ENCODE data around the gene TRIM3. TPM values are rescaled to one million over a fixed set of nuclear protein-coding genes. Genes with fewer than 3 reads are reported as not detected.

TRIM3 gene
- total and polyA plus RNA-seq, 2 donors (not counting 1 experiment from before 2014, with no cell fraction given): 11.4 to 20.1 TPM

DNA sequence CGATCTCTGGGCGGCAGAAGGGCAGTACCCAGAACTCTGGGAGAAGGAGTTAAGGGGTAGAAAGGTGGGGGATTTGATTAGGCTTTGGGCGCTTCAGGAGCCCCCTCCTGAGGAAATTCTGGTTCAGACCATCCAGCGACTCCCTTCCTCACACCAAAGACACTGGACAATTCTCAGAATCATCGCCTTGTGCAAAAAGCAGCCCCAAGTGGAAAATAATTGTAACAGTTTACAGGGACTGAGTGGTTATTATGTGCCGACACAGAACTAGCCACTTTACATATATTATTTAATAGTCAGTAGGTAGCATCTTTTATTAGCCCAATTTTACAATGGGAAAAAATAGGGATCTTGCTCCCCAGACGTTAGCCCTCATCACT, 662 bp upstream of the TRIM3 start:
- ATAC-seq (ENCODE audit: low read depth): no peak
- Mint-ChIP-seq H3K27me3 (no peaks in the 10 kb centered on the region), H3K9me3 (ENCODE audit: insufficient read depth) (no peaks in the 10 kb centered on the region), H3K4me1 (peaks cover 24% of the 10 kb centered on the region), H3K4me3 (peak overlapping the region; percentile 82), H3K27ac (peak overlapping the region; percentile 80)
- H3K27me3 ChIP-seq (replicated peaks in 1 of 4; ENCODE audit: control extremely low read depth in 1 of 4, control insufficient read depth in 3 of 4, insufficient read depth in 4 of 4, low read length in 3 of 4): peaks cover 0 to 5% (median 0%) of the 10 kb centered on the region in 4 experiments
- intact Hi-C loops (cut with micrococcal nuclease): no loop called here
- no peak for DNase-seq
- peak overlapping the region; percentile 66 for H3K9ac ChIP-seq (ENCODE audit: low read length)
- peaks cover 8 to 15% of the 10 kb centered on the region in 2 donors for H3K4me1 ChIP-seq (ENCODE audit: control insufficient read depth in 2 of 2, insufficient read depth in 2 of 2, low read length in 2 of 2)
- H3K9me3 ChIP-seq (ENCODE audit: control extremely low read depth in 1 of 3, control insufficient read depth in 2 of 3, insufficient read depth in 1 of 3, low read length in 2 of 3): no peaks in the 10 kb centered on the region
- H3K27ac ChIP-seq (ENCODE audit: low read length in 2 of 2): peak overlapping the region; percentile 72 to 76
- H4K20me1 ChIP-seq (ENCODE audit: control insufficient read depth, insufficient read depth, low read length, poor library complexity, severe bottlenecking): no peaks in the 10 kb centered on the region
- H3K4me2 ChIP-seq (replicated peaks; ENCODE audit: low read depth, low read length, poor library complexity, severe bottlenecking): peak overlapping the region; percentile 90
- peak overlapping the region; percentile 86 for H2AFZ ChIP-seq (ENCODE audit: insufficient read depth, low read depth, low read length, poor library complexity, severe bottlenecking)
- 59% methylated on average over 3 of the region's 7 CpGs for WGBS (ENCODE audit: insufficient coverage)
- peaks cover 0 to 17% of the 10 kb centered on the region in 2 experiments for H3K36me3 ChIP-seq (replicated peaks in 1 of 2; ENCODE audit: control extremely low read depth in 1 of 2, control insufficient read depth in 1 of 2, extremely low read depth in 1 of 2, insufficient read depth in 2 of 2, low read length in 1 of 2)
- TF ChIP-seq, protein P1, sequence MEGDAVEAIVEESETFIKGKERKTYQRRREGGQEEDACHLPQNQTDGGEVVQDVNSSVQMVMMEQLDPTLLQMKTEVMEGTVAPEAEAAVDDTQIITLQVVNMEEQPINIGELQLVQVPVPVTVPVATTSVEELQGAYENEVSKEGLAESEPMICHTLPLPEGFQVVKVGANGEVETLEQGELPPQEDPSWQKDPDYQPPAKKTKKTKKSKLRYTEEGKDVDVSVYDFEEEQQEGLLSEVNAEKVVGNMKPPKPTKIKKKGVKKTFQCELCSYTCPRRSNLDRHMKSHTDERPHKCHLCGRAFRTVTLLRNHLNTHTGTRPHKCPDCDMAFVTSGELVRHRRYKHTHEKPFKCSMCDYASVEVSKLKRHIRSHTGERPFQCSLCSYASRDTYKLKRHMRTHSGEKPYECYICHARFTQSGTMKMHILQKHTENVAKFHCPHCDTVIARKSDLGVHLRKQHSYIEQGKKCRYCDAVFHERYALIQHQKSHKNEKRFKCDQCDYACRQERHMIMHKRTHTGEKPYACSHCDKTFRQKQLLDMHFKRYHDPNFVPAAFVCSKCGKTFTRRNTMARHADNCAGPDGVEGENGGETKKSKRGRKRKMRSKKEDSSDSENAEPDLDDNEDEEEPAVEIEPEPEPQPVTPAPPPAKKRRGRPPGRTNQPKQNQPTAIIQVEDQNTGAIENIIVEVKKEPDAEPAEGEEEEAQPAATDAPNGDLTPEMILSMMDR (IDR thresholded peaks at IDR 0.05): no peak
- no peak for TF ChIP-seq EZH2 (IDR thresholded peaks at IDR 0.05; ENCODE audit: borderline replicate concordance, insufficient read depth, low read depth, low read length, poor library complexity, severe bottlenecking)
- POLR2A ChIA-PET: interaction anchor here (1.4 kb wide), 1 partner anchor 85 kb away, joined by 4 read pairs; the partner anchor contains the start of gene SMPD1
- H3K4me3 ChIP-seq (ENCODE audit: control extremely low read depth in 1 of 5, extremely low read depth in 1 of 5, insufficient read depth in 1 of 5, low read depth in 2 of 5, low read length in 4 of 5): peak overlapping the region in 4 of 5 experiments; percentile 46 to 82 (median 74)
- H3K79me2 ChIP-seq (ENCODE audit: control insufficient read depth, insufficient read depth, low read length): no peaks in the 10 kb centered on the region
- CTCF ChIA-PET: interaction anchor here (1.2 to 2.8 kb wide), 2 partner anchors 30 to 52 kb away, joined by 4 to 9 read pairs; no protein-coding TSS in a partner anchor

DNA sequence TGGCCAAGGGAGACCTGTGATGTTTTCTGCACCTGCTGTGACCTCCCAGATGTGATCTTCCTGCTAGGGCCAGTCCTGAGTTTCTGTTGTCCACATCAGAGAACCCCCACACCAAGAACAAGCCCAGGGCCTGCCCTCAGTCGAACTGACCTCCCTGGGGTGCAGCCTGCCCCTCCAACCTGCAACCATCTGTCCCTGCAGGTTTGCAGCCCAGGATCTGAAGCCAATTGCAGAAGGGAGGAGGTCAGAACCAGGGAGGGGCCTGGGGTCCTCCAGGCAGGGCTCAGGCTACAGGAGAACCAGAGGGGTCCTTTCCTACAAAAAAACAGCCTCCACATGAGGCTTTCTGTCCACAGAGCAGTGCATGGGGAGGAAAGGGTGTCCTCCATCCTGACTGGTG, 807 bp downstream of the TRIM3 start:
- H3K4me3 ChIP-seq (ENCODE audit: control extremely low read depth in 1 of 5, extremely low read depth in 1 of 5, insufficient read depth in 1 of 5, low read depth in 2 of 5, low read length in 4 of 5): peak overlapping the region in 1 of 5 experiments; percentile 77
- ATAC-seq (ENCODE audit: low read depth): no peak

More for the DNA sequence above, 807 bp downstream of the TRIM3 start:
- H3K9ac ChIP-seq (ENCODE audit: low read length): no peak overlapping the region
- no peak for DNase-seq
- WGBS (ENCODE audit: insufficient coverage): 83% methylated on average over 1 of the region's 1 CpG
- peaks cover 0 to 5% (median 0%) of the 10 kb centered on the region in 4 experiments for H3K27me3 ChIP-seq (replicated peaks in 1 of 4; ENCODE audit: control extremely low read depth in 1 of 4, control insufficient read depth in 3 of 4, insufficient read depth in 4 of 4, low read length in 3 of 4)
- intact Hi-C loops (cut with micrococcal nuclease): loop anchor here (1.0 kb wide), 2 partner anchors 8 to 83 kb away; partner anchors contain the start of genes ARFIP2, SMPD1 and TIMM10B
- H3K4me3 Mint-ChIP-seq: peak overlapping the region; percentile 80
- H3K36me3 ChIP-seq (replicated peaks in 1 of 2; ENCODE audit: control extremely low read depth in 1 of 2, control insufficient read depth in 1 of 2, extremely low read depth in 1 of 2, insufficient read depth in 2 of 2, low read length in 1 of 2): peaks cover 0 to 9% of the 10 kb centered on the region in 2 experiments
- no peaks in the 10 kb centered on the region for H3K79me2 ChIP-seq (ENCODE audit: control insufficient read depth, insufficient read depth, low read length)
- no peaks in the 10 kb centered on the region for H4K20me1 ChIP-seq (ENCODE audit: control insufficient read depth, insufficient read depth, low read length, poor library complexity, severe bottlenecking)
- no peaks in the 10 kb centered on the region for H3K9me3 Mint-ChIP-seq (ENCODE audit: insufficient read depth)
- no peaks in the 10 kb centered on the region for H3K27me3 Mint-ChIP-seq
- peaks cover 19% of the 10 kb centered on the region for H3K4me1 Mint-ChIP-seq
- peaks cover 8 to 17% of the 10 kb centered on the region in 2 donors for H3K4me1 ChIP-seq (ENCODE audit: control insufficient read depth in 2 of 2, insufficient read depth in 2 of 2, low read length in 2 of 2)
- ChIA-PET POLR2A (interaction anchor here (0.7 to 1.0 kb wide), 2 partner anchors 83 to 145 kb away, joined by 4 read pairs; partner anchors contain the start of gene SMPD1), CTCF (interaction anchor here (0.6 to 2.8 kb wide), 5 partner anchors 12 to 210 kb away, joined by 3 to 9 read pairs (median 4); partner anchors contain the start of gene MRPL17)
- no peaks in the 10 kb centered on the region for H3K9me3 ChIP-seq (ENCODE audit: control extremely low read depth in 1 of 3, control insufficient read depth in 2 of 3, insufficient read depth in 1 of 3, low read length in 2 of 3)
- H3K4me2 ChIP-seq (replicated peaks; ENCODE audit: low read depth, low read length, poor library complexity, severe bottlenecking): peak overlapping the region; percentile 90
- no peak for TF ChIP-seq EZH2 (IDR thresholded peaks at IDR 0.05; ENCODE audit: borderline replicate concordance, insufficient read depth, low read depth, low read length, poor library complexity, severe bottlenecking)
- TF ChIP-seq, protein P1 (IDR thresholded peaks at IDR 0.05): no peak
- no peak overlapping the region for H3K27ac ChIP-seq (ENCODE audit: low read length in 2 of 2)
- peak overlapping the region; percentile 84 for H2AFZ ChIP-seq (ENCODE audit: insufficient read depth, low read depth, low read length, poor library complexity, severe bottlenecking)
- peak overlapping the region; percentile 63 for H3K27ac Mint-ChIP-seq
